K562 (cell line): ENCODE measurements around the gene MAPK13. TPM values are rescaled to one million over a fixed set of nuclear protein-coding genes. Genes with fewer than 3 reads are reported as not detected.

Experiments used
- ATAC-seq: fragments of 200-7000 bp; cut with Tn5 transposase; 3 replicates; pipeline ENCODE4 v1.9.1; 2020; ENCODE audit warnings: moderate library complexity
- BruUV-seq: library from RNA; stranded (reverse); fragments of 400-500 nt; replicated peaks from 2 replicates; lab custom pipeline; 2021; lab: Mats Ljungman, UMichigan
- CTCF ChIA-PET: fragments of 300-600 bp; formaldehyde crosslinking; extraction: SDS; loops from one replicate; lab custom pipeline; 2021; ENCODE audit warnings: low intra/inter-chr PET ratio; lab: Yijun Ruan, JAX
- POLR2A ChIA-PET: fragments of 300-600, 350-650 bp; sonication (Branson Sonifier 250); formaldehyde crosslinking; extraction: SDS; loops from one replicate; lab custom pipeline; 2021; ENCODE audit warnings: antibody characterized with exemption, inconsistent platforms; lab: Yijun Ruan, JAX
- DNase-seq, 4 experiments: peaks; one replicate each; pipeline versions ENCODE4 v3.0.0 to v3.0.0-alpha.2; 2011 to 2018; ENCODE audit warnings: low spot score in 3 of 4, mixed read lengths in 3 of 4; ENCODE audit errors: extremely low read depth in 1 of 4
- FAIRE-seq: peaks from 2 replicates; lab custom pipeline; 2011; peaks lifted over from hg19 to GRCh38; lab: Jason Lieb, UNC
- H2AFZ ChIP-seq: 2 replicates; pipeline ENCODE4 v1.6.0; 2011; ENCODE audit warnings: low read depth, low read length, control low read depth, inconsistent platforms
- H3K27ac ChIP-seq: fragments of 200-600 bp; 3 replicates; pipeline ENCODE4 v1.8.0; 2011; ENCODE audit warnings: low read depth, mild to moderate bottlenecking, control low read depth, inconsistent platforms, low read length, moderate library complexity, mixed read lengths; ENCODE audit errors: extremely low read depth
- H3K27me3 ChIP-seq, 2 experiments: fragments of 300-600 bp in 1 of 2; 2 replicates in 1 of 2; 3 replicates in 1 of 2; pipeline versions ENCODE4 v1.6.0 to v1.8.0; 2011; ENCODE audit warnings: inconsistent platforms in 2 of 2, low read length in 2 of 2, mild to moderate bottlenecking in 1 of 2, mixed read lengths in 1 of 2, moderate library complexity in 1 of 2; ENCODE audit not compliant: control insufficient read depth in 2 of 2, insufficient read depth in 2 of 2
- H3K36me3 ChIP-seq: fragments of 300-600 bp; 3 replicates; pipeline ENCODE4 v1.8.0; 2011; ENCODE audit warnings: mild to moderate bottlenecking, low read length, inconsistent platforms; ENCODE audit not compliant: control insufficient read depth, insufficient read depth
- H3K4me1 ChIP-seq, 2 experiments: fragments of 200-600 bp in 1 of 2; replicated peaks in 1 of 2; 2 replicates in 1 of 2; 3 replicates in 1 of 2; pipeline versions ENCODE4 v1.5.1 to v1.8.0; 2011; ENCODE audit warnings: inconsistent platforms in 2 of 2, low read length in 2 of 2, mild to moderate bottlenecking in 1 of 2, mixed read lengths in 1 of 2, moderate library complexity in 1 of 2; ENCODE audit not compliant: control insufficient read depth in 2 of 2, insufficient read depth in 2 of 2
- H3K4me2 ChIP-seq: 2 replicates; pipeline ENCODE4 v1.6.1; 2011; ENCODE audit warnings: low read length, control low read depth, inconsistent platforms, mixed read lengths; ENCODE audit not compliant: insufficient read depth
- H3K4me3 ChIP-seq: fragments of 200-600 bp; sonication (generic), shearing (Covaris generic); 2 replicates; pipeline ENCODE4 v1.5.1; 2016; ENCODE audit warnings: control low read depth, inconsistent platforms
- H3K79me2 ChIP-seq: fragments of 200-600 bp; 3 replicates; pipeline ENCODE4 v1.8.0; 2011; ENCODE audit warnings: low read length, inconsistent platforms; ENCODE audit not compliant: control insufficient read depth, insufficient read depth
- H3K9ac ChIP-seq, 2 experiments: 2 replicates each; pipeline versions ENCODE4 v1.6.0 to v1.6.1; 2011; ENCODE audit warnings: low read depth in 2 of 2, low read length in 2 of 2, control low read depth in 1 of 2, inconsistent platforms in 1 of 2, mild to moderate bottlenecking in 1 of 2, mixed read lengths in 1 of 2; ENCODE audit not compliant: insufficient read depth in 1 of 2
- H3K9me1 ChIP-seq: one replicate; pipeline ENCODE4 v1.6.0; 2011; ENCODE audit warnings: inconsistent platforms, mild to moderate bottlenecking, low read length, moderate library complexity; ENCODE audit not compliant: control insufficient read depth, insufficient read depth
- H3K9me3 ChIP-seq: replicated peaks from 2 replicates; pipeline ENCODE4 v1.5.1; 2011; ENCODE audit warnings: low read depth, low read length, inconsistent platforms; ENCODE audit not compliant: control insufficient read depth, insufficient read depth
- H4K20me1 ChIP-seq: replicated peaks from 2 replicates; pipeline ENCODE4 v1.6.1; 2011; ENCODE audit warnings: low read length, inconsistent platforms, mixed read lengths; ENCODE audit not compliant: control insufficient read depth, insufficient read depth
- GABPB2 ChIP-seq: fragments of 250-450 bp; sonication (Bioruptor Pico); conservative IDR thresholded peaks from 2 replicates; pipeline ENCODE4 v1.5.1; 2021; ENCODE audit warnings: mild to moderate bottlenecking
- JUND ChIP-seq, 2 experiments: IDR thresholded peaks; 2 replicates in 1 of 2; 3 replicates in 1 of 2; pipeline ENCODE4 v1.6.1; 2011; ENCODE audit warnings: borderline replicate concordance in 2 of 2, low read depth in 2 of 2, low read length in 2 of 2, improper control_type of control experiment in 1 of 2, missing biosample characterization in 1 of 2, missing genetic modification characterization in 1 of 2, missing genetic modification reagents in 1 of 2
- KDM1A ChIP-seq, 2 experiments: fragments of 450-650 bp; IDR thresholded peaks; 2 replicates each; pipeline ENCODE4 v1.6.1; 2016; ENCODE audit warnings: mild to moderate bottlenecking in 2 of 2
- KLF1 ChIP-seq: fragments of 450-650 bp; IDR thresholded peaks from 2 replicates; pipeline ENCODE4 v1.6.1; 2016; ENCODE audit warnings: missing genetic modification characterization, missing compliant biosample characterization
- PYGO2 ChIP-seq: fragments of 450-650 bp; IDR thresholded peaks from 2 replicates; pipeline ENCODE4 v1.6.1; 2016; ENCODE audit warnings: mild to moderate bottlenecking, missing genetic modification characterization, moderate library complexity, missing compliant biosample characterization
- XRCC5 ChIP-seq: fragments of 200-400 bp; formaldehyde crosslinking; IDR thresholded peaks from 2 replicates; pipeline ENCODE4 v1.6.1; 2017; ENCODE audit warnings: low read depth, mild to moderate bottlenecking, low read length
- YBX1 ChIP-seq: fragments of 450-650 bp; IDR thresholded peaks from 2 replicates; pipeline ENCODE4 v1.7.1; 2016; ENCODE audit warnings: mild to moderate bottlenecking
- ZNF165 ChIP-seq: fragments of 250-450 bp; sonication (Bioruptor Pico); IDR thresholded peaks from 2 replicates; pipeline ENCODE4 v1.4.0; 2020; ENCODE audit warnings: borderline replicate concordance
- WGBS: fragments of 100-300 bp; shearing (Covaris generic); methylation state at CpG from one replicate; pipeline ENCODE4 v1.1.6; 2016; ENCODE audit warnings: low coverage, mixed read lengths; ENCODE audit not compliant: insufficient coverage; ENCODE audit errors: missing lambda C conversion rate; 5-methylcytosine and 5-hydroxymethylcytosine counted together
- in situ Hi-C: fragments of 300-500 bp; cut with MboI; formaldehyde crosslinking; loops from 4 replicates; pipeline ENCODE4 v1.15.0; 2018; ENCODE audit warnings: inconsistent platforms, mixed read lengths
- intact Hi-C: fragments of 100-400 bp; cut with micrococcal nuclease; formaldehyde crosslinking; loops from 2 replicates; pipeline ENCODE4 v1.14.2; 2022
- polyA plus RNA-seq, 8 experiments: library from polyadenylated mRNA; depleted of rRNA in 4 of 8; stranded (reverse) in 5 of 8; unstranded in 3 of 8; fragments of >200 nt; fragmentation: Nextera tagmentation in 2 of 8; fragmentation: Illumina TruSeq in 1 of 8; extraction: Ambion mirVana in 2 of 8; extraction: Trizol in 1 of 8; gene quantifications; 2 replicates each; pipeline versions ENCODE4 v1.2.1 to v1.2.3, GENCODE V29; 2011 to 2014; ENCODE audit warnings: inconsistent platforms in 1 of 8, missing spikeins in 1 of 8
- total RNA-seq, 7 experiments: library from RNA; depleted of rRNA in 6 of 7; stranded (reverse); fragments of >200 nt in 6 of 7; fragmentation: Illumina TruSeq in 2 of 7; extraction: Trizol in 2 of 7; gene quantifications; 2 replicates each; pipeline versions ENCODE4 v1.2.1 to v1.2.3, GENCODE V29; 2011 to 2021; ENCODE audit warnings: low replicate concordance in 1 of 7
- TF ChIP-seq, protein P1 (sequence below), 2 experiments: fragments of 250-450 bp in 1 of 2; fragments of 450-650 bp in 1 of 2; sonication (Bioruptor Pico) in 1 of 2; IDR thresholded peaks; 2 replicates each; pipeline versions ENCODE4 v1.6.1 to v1.8.0; 2016 to 2021; ENCODE audit warnings: mild to moderate bottlenecking in 2 of 2, moderate library complexity in 2 of 2, missing compliant biosample characterization in 1 of 2, missing genetic modification characterization in 1 of 2
- TF ChIP-seq, protein P2 (sequence below), 3 experiments: fragments of 200-800 bp in 1 of 3; fragments of 250-450 bp in 1 of 3; fragments of 450-650 bp in 1 of 3; sonication (Bioruptor Pico) in 1 of 3; sonication (Bioruptor generic) in 1 of 3; formaldehyde crosslinking in 1 of 3; IDR thresholded peaks; 2 replicates each; pipeline versions ENCODE4 v1.6.1 to v1.8.0; 2016 to 2022; ENCODE audit warnings: mild to moderate bottlenecking in 2 of 3, missing genetic modification characterization in 2 of 3, missing compliant biosample characterization in 1 of 3, moderate library complexity in 1 of 3
- TF ChIP-seq, protein P3 (sequence below), 2 experiments: IDR thresholded peaks; 2 replicates each; pipeline ENCODE4 v1.6.1; 2011; ENCODE audit warnings: borderline replicate concordance in 1 of 2, control low read depth in 1 of 2, low read depth in 1 of 2, low read length in 1 of 2, mild to moderate bottlenecking in 1 of 2, mixed read lengths in 1 of 2, moderate library complexity in 1 of 2; ENCODE audit not compliant: insufficient read depth in 1 of 2, insufficient read length in 1 of 2, poor library complexity in 1 of 2, severe bottlenecking in 1 of 2; ENCODE audit errors: extremely low read depth in 1 of 2
- TF ChIP-seq, protein P4 (sequence below): fragments of 450-650 bp; IDR thresholded peaks from 2 replicates; pipeline ENCODE4 v1.6.1; 2016; ENCODE audit warnings: antibody characterized with exemption

Gene MAPK13
- total and polyA plus RNA-seq, 9 of the 15 experiments (the other 6 are each of a cell fraction or from before 2014, with no cell fraction given) = 0.03 to 2.3 (median 0.48) TPM; not detected in 1

DNA sequence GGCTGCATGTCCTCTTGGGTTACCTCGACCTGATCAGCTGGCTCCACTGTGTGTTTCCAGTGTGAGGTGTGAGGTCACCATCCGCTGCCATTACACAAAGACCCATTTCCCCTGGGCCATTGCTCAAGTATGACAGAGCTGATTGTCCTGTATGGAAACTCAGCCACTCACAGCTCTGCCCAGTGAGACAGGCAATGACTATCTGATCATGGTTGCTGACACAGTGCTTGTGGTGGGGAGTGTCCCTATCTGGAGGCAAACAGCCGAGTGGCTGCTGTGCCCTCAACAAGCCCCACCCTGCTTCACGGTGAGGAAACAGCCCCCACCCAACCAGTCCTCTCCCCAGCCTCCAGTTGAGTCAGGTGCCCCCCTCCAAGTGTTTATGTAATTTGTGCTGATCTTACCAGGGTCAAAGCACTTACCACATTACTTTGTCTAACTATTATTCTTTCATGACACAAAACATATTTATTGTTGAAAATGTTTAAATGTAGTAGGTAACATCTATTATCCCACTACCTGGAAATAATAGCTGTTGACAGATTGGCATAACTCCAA, 11.7 kb upstream of the MAPK13 start:
- Histone ChIP-seq H3K27ac (peak overlapping the region; percentile 80), H3K79me2 (no peaks in the 10 kb centered on the region), H3K4me3 (no peak overlapping the region), H3K9me3 (no peaks in the 10 kb centered on the region), H3K9me1 (peaks cover 3% of the 10 kb centered on the region), H3K4me1 (peaks cover 60 to 80% of the 10 kb centered on the region in 2 experiments), H3K9ac (peak overlapping the region; percentile 46 to 71; a peak in 3 of 4 replicates), H4K20me1 (no peaks in the 10 kb centered on the region), H3K4me2 (peak overlapping the region; percentile 73), H3K36me3 (no peaks in the 10 kb centered on the region), H2AFZ (peak overlapping the region; percentile 61), H3K27me3 (no peaks in the 10 kb centered on the region)
- no TSS peak for BruUV-seq
- intact Hi-C loops = loop anchor here (1.0 kb wide), 2 partner anchors 19 to 91 kb away; partner anchors contain the start of gene MAPK14
- ChIA-PET POLR2A (interaction anchor here (0.6 to 2.5 kb wide), 7 partner anchors 12 to 201 kb away, joined by 3 to 9 read pairs (median 3); partner anchors contain the start of gene MAPK14), CTCF (no interaction called here)
- DNase-seq (peak; percentile 91 to 98 (median 94)), FAIRE-seq (peak; percentile 99), ATAC-seq (peak; percentile 95)
- in situ Hi-C loops = no loop called here
- 0% methylated on average over 4 of the region's 4 CpGs for WGBS
- TF ChIP-seq, protein P1, sequence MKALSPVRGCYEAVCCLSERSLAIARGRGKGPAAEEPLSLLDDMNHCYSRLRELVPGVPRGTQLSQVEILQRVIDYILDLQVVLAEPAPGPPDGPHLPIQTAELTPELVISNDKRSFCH (CRISPR knock-in tag; IDR thresholded peaks at IDR 0.05) = no peak
- TF ChIP-seq, protein P1 (tag; IDR thresholded peaks at IDR 0.05) = peak; percentile 91
- TF ChIP-seq, protein P2, sequence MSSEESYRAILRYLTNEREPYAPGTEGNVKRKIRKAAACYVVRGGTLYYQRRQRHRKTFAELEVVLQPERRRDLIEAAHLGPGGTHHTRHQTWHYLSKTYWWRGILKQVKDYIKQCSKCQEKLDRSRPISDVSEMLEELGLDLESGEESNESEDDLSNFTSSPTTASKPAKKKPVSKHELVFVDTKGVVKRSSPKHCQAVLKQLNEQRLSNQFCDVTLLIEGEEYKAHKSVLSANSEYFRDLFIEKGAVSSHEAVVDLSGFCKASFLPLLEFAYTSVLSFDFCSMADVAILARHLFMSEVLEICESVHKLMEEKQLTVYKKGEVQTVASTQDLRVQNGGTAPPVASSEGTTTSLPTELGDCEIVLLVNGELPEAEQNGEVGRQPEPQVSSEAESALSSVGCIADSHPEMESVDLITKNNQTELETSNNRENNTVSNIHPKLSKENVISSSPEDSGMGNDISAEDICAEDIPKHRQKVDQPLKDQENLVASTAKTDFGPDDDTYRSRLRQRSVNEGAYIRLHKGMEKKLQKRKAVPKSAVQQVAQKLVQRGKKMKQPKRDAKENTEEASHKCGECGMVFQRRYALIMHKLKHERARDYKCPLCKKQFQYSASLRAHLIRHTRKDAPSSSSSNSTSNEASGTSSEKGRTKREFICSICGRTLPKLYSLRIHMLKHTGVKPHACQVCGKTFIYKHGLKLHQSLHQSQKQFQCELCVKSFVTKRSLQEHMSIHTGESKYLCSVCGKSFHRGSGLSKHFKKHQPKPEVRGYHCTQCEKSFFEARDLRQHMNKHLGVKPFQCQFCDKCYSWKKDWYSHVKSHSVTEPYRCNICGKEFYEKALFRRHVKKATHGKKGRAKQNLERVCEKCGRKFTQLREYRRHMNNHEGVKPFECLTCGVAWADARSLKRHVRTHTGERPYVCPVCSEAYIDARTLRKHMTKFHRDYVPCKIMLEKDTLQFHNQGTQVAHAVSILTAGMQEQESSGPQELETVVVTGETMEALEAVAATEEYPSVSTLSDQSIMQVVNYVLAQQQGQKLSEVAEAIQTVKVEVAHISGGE (CRISPR knock-in tag; IDR thresholded peaks at IDR 0.05) = peak in 1 of 3 experiments; percentile 70; a peak in 2 of 6 replicates
- TF ChIP-seq JUND (IDR thresholded peaks at IDR 0.05; ENCODE audit: borderline replicate concordance, low read depth, low read length) (peak; percentile 91), JUND (tag; IDR thresholded peaks at IDR 0.05; ENCODE audit: borderline replicate concordance, low read depth, low read length) (peak; percentile 94; the same call in 2 of the 3 replicates), PYGO2 (no peak), XRCC5 (peak; percentile 56; the same call in 1 of the 2 replicates), GABPB2 (no peak), ZNF165 (CRISPR knock-in tag) (no peak), KLF1 (tag) (peak; percentile 69; the same call in 1 of the 2 replicates), YBX1 (no peak), KDM1A (IDR thresholded peaks at IDR 0.05) (peak in 1 of 2 experiments; percentile 26; a peak in 1 of 4 replicates)
- TF ChIP-seq, protein P3, sequence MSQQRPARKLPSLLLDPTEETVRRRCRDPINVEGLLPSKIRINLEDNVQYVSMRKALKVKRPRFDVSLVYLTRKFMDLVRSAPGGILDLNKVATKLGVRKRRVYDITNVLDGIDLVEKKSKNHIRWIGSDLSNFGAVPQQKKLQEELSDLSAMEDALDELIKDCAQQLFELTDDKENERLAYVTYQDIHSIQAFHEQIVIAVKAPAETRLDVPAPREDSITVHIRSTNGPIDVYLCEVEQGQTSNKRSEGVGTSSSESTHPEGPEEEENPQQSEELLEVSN (IDR thresholded peaks at IDR 0.05; ENCODE audit: borderline replicate concordance in 1 of 2, extremely low read depth in 1 of 2, insufficient read depth in 1 of 2, insufficient read length in 1 of 2, low read depth in 1 of 2, low read length in 1 of 2, poor library complexity in 1 of 2, severe bottlenecking in 1 of 2) = peak; percentile 70 to 75
- TF ChIP-seq, protein P4, sequence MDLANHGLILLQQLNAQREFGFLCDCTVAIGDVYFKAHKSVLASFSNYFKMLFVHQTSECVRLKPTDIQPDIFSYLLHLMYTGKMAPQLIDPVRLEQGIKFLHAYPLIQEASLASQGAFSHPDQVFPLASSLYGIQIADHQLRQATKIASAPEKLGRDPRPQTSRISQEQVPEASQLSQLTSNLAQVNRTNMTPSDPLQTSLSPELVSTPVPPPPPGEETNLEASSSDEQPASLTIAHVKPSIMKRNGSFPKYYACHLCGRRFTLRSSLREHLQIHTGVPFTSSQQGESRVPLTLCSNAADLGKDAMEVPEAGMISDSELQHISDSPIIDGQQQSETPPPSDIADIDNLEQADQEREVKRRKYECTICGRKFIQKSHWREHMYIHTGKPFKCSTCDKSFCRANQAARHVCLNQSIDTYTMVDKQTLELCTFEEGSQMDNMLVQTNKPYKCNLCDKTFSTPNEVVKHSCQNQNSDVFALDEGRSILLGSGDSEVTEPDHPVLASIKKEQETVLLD = peak; percentile 61; the same call in 1 of the 2 replicates
